Coronary artery (tissue), 2 donors: Measurements from ENCODE around the gene CPNE4.
"Not testable (repeated sequence)": the region's sequence is repeated elsewhere in the genome, so short reads cannot be mapped to it uniquely, and the experiment has no call there.

Experiments used
- DNase-seq: peaks from one replicate; pipeline ENCODE4 v3.0.0-alpha.2; 2017; ENCODE audit warnings: low spot score
- H3K27ac ChIP-seq, 2 donors: fragments of 200-600 bp; sonication (generic); one replicate each; pipeline ENCODE4 v1.5.1; 2016 to 2019
- H3K4me3 ChIP-seq: fragments of 200-600 bp; sonication (generic); 2 replicates; pipeline ENCODE4 v1.5.1; 2016; ENCODE audit warnings: mild to moderate bottlenecking, moderate library complexity
- CTCF ChIP-seq: fragments of 200-600 bp; sonication (generic); IDR thresholded peaks from one replicate; pipeline ENCODE4 v1.5.1; 2019; ENCODE audit warnings: antibody characterized with exemption

CPNE4 gene

GRCh38 chr3:131494706-131495105 lies 540.1 kb downstream of the CPNE4 start:
- no peak overlapping the region for H3K4me3 ChIP-seq
- no peak overlapping the region for H3K27ac ChIP-seq
- TF ChIP-seq CTCF = no peak
- DNase-seq = no peak

DNA sequence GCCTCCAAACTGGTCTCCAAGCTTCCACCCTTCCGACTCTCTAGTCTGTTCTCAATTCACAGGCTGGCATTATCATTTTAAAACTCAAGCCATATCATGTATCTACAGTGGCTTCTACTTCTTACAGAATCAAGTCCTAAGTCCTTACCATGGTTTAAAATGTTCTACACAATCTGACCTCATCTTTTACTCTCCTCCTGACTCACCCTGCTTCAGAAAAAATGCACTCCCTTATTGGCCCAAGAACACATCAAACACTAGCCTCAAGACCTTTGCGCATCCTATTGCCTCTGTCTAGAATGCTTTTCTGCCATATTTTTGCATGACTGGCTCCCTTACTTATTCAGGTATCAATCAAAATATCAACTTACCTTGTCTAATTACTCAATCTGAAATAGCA lies 543.0 kb downstream of the CPNE4 start:
- Histone ChIP-seq H3K4me3 (no peak overlapping the region), H3K27ac (no peak overlapping the region)
- DNase-seq = no peak
- no peak for TF ChIP-seq CTCF

DNA sequence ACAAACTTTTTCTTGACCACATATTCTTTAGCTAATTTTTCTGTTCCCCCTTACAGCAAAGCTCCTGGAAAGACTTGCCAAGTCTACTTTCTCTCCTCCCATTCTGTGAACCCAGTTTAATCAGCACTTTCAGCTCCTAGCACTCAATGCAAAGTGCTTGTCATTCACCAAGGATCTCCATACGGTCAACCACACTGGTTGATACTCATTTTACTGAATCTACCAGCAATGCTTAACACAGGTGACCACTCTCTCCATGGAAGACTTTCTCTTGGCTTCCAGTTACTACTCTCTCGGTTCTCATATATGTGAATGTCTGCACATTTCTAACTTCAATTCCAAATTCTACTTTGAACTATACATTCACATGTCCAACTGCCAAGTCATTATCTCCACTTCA lies 543.7 kb downstream of the CPNE4 start:
- Histone ChIP-seq H3K4me3 (no peak overlapping the region), H3K27ac (no peak overlapping the region)
- no peak for TF ChIP-seq CTCF
- DNase-seq = no peak

- not testable (repeated sequence) for H3K4me3 ChIP-seq, DNase-seq, H3K27ac ChIP-seq
Observed at GRCh38 chr3:131486545-131486944, 548.3 kb downstream of the CPNE4 start.

DNA sequence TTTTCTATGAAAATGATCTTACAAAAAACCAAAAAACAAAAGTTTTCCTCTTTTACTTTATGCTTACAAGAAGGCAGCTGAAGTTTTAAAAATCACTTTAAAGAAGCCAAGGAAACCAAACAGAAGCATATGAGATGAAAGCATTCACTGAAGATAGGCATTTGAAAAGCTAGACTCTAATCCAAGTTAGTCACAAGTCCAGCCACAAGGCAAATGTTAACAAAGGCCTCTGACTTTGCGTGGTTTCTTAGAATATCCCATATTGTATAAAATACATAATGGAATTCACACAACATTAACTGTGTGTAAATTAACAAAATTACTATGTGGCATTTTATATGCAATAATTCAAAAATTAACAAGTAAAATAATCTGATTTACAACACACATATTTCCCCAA lies 549.7 kb downstream of the CPNE4 start:
- H3K4me3 ChIP-seq = no peak overlapping the region
- TF ChIP-seq CTCF = no peak
- DNase-seq = no peak
- H3K27ac ChIP-seq = no peak overlapping the region

DNA sequence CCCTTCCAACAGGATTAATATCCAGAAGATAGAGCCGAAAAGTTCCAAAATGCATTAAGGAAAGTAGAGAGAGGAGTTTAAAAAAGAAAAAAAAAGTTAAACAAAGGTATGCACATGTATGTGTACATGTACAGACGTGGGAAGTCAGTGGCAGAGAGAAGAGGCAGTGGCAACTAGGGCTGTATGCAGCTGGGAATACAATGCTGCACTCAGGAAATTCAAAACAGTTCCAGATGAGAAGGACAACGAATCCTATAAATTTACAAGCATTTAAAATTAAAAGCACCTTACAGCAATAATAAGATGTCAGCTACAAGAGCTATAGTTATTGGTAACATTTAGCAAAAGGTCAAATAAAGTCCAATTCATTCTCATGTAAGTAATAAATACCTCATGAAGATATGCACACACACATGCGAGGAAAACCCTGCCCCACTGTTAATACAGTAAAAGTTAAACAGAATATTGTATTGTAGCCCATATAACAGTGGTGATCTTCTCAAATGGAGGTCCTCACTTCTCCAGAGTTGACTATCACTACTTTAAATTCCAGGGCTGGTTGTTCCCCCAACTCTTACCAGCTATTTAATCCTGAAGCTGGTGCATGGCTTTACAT lies 550.2 kb downstream of the CPNE4 start:
- Histone ChIP-seq H3K27ac (no peak overlapping the region), H3K4me3 (no peak overlapping the region)
- no peak for DNase-seq
- no peak for TF ChIP-seq CTCF
